Measurements from ENCODE around the gene ENTR1. TPM values are rescaled to one million over a fixed set of nuclear protein-coding genes. Genes with fewer than 3 reads are reported as not detected.

Gene ENTR1
- total and polyA plus RNA-seq, 2 of the 13 experiments (the other 11 are each of a cell fraction or from before 2014, with no cell fraction given), result 70.1 to 76.4 TPM

GRCh38 chr9:136363106-136363948 lies 47.1 kb downstream of the ENTR1 start, which contains the start of gene DNLZ (continued):
- no peak for TF ChIP-seq ZNF10 (CRISPR knock-in tag; IDR thresholded peaks at IDR 0.05; ENCODE audit: borderline replicate concordance, low read depth)
- no peak for TF ChIP-seq XBP1 (CRISPR knock-in tag; IDR thresholded peaks at IDR 0.05)
- TF ChIP-seq, protein P1, sequence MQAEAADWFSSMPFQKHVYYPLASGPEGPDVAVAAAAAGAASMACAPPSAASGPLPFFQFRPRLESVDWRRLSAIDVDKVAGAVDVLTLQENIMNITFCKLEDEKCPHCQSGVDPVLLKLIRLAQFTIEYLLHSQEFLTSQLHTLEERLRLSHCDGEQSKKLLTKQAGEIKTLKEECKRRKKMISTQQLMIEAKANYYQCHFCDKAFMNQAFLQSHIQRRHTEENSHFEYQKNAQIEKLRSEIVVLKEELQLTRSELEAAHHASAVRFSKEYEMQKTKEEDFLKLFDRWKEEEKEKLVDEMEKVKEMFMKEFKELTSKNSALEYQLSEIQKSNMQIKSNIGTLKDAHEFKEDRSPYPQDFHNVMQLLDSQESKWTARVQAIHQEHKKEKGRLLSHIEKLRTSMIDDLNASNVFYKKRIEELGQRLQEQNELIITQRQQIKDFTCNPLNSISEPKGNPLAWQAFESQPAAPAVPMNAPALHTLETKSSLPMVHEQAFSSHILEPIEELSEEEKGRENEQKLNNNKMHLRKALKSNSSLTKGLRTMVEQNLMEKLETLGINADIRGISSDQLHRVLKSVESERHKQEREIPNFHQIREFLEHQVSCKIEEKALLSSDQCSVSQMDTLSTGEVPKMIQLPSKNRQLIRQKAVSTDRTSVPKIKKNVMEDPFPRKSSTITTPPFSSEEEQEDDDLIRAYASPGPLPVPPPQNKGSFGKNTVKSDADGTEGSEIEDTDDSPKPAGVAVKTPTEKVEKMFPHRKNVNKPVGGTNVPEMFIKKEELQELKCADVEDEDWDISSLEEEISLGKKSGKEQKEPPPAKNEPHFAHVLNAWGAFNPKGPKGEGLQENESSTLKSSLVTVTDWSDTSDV (CRISPR knock-in tag; IDR thresholded peaks at IDR 0.05), result peak; percentile 73; the same call in 1 of the 2 replicates
- no peak for TF ChIP-seq TGIF2 (CRISPR knock-in tag; IDR thresholded peaks at IDR 0.05)
- peak; percentile 85 for TF ChIP-seq SP4 (CRISPR knock-in tag; IDR thresholded peaks at IDR 0.05)
- no peak for TF ChIP-seq FOXM1 (CRISPR knock-in tag; IDR thresholded peaks at IDR 0.05)
- no peak for TF ChIP-seq EEA1 (CRISPR knock-in tag; IDR thresholded peaks at IDR 0.05; ENCODE audit: borderline replicate concordance)
- no peak for TF ChIP-seq STAT6 (CRISPR knock-in tag; IDR thresholded peaks at IDR 0.05; ENCODE audit: borderline replicate concordance)
- TF ChIP-seq ZNF33B (CRISPR knock-in tag; IDR thresholded peaks at IDR 0.05), result no peak
- no peak for TF ChIP-seq ZNF629 (CRISPR knock-in tag; conservative IDR thresholded peaks at IDR 0.05)
- TF ChIP-seq, protein P2, sequence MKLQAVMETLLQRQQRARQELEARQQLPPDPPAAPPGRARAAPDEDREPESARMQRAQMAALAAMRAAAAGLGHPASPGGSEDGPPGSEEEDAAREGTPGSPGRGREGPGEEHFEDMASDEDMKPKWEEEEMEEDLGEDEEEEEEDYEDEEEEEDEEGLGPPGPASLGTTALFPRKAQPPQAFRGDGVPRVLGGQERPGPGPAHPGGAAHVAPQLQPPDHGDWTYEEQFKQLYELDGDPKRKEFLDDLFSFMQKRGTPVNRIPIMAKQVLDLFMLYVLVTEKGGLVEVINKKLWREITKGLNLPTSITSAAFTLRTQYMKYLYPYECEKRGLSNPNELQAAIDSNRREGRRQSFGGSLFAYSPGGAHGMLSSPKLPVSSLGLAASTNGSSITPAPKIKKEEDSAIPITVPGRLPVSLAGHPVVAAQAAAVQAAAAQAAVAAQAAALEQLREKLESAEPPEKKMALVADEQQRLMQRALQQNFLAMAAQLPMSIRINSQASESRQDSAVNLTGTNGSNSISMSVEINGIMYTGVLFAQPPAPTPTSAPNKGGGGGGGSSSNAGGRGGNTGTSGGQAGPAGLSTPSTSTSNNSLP (IDR thresholded peaks at IDR 0.05; ENCODE audit: low read depth, low read length), result no peak
- TF ChIP-seq ZNF3 (CRISPR knock-in tag; IDR thresholded peaks at IDR 0.05), result no peak
- TF ChIP-seq HDAC6 (IDR thresholded peaks at IDR 0.05; ENCODE audit: low read depth, low read length), result no peak
- TF ChIP-seq SAP130 (CRISPR knock-in tag; IDR thresholded peaks at IDR 0.05; ENCODE audit: low read depth), result peak; percentile 94
- TF ChIP-seq, protein P3, sequence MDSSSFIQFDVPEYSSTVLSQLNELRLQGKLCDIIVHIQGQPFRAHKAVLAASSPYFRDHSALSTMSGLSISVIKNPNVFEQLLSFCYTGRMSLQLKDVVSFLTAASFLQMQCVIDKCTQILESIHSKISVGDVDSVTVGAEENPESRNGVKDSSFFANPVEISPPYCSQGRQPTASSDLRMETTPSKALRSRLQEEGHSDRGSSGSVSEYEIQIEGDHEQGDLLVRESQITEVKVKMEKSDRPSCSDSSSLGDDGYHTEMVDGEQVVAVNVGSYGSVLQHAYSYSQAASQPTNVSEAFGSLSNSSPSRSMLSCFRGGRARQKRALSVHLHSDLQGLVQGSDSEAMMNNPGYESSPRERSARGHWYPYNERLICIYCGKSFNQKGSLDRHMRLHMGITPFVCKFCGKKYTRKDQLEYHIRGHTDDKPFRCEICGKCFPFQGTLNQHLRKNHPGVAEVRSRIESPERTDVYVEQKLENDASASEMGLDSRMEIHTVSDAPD (CRISPR knock-in tag; IDR thresholded peaks at IDR 0.05), result 0 out of 2 replicates have a peak, but pooled peaks have one; percentile 54
- no peak for TF ChIP-seq ZNF782 (CRISPR knock-in tag; IDR thresholded peaks at IDR 0.05; ENCODE audit: borderline replicate concordance)
- TF ChIP-seq ZNF431 (CRISPR knock-in tag; IDR thresholded peaks at IDR 0.05; ENCODE audit: borderline replicate concordance, low read depth), result peak; percentile 74; the same call in 1 of the 2 replicates
- no peak; the same call in 1 of the 2 replicates for TF ChIP-seq HOXD1 (CRISPR knock-in tag; IDR thresholded peaks at IDR 0.05)
- peak; percentile 85 for TF ChIP-seq ZFX (CRISPR knock-in tag; IDR thresholded peaks at IDR 0.05; ENCODE audit: low read depth)

Data from HepG2 (cell line).